HG03469 (cell line): ENCODE measurements around the gene KRTAP3-2.
"Not testable (repeated sequence)": the region's sequence is repeated elsewhere in the genome, so short reads cannot be mapped to it uniquely, and the experiment has no call there.

Experiments used
- ATAC-seq: cut with Tn5 transposase; IDR thresholded peaks from one replicate; pipeline ENCODE4 v1.9.1; 2021; ENCODE audit warnings: mild to moderate bottlenecking, moderate library complexity, moderate number of reproducible peaks; ENCODE audit not compliant: unreplicated experiment

Gene KRTAP3-2

GRCh38 chr17:40999563-40999962, at the start of gene KRTAP3-2:
Gene KRTAP3-2, minus strand, starts transcription at chr17:40999906. Its CDS starts 53 bp downstream, at chr17:40999853.
- ATAC-seq, result not testable (repeated sequence)

GRCh38 chr17:41049110-41049509, 49.4 kb upstream of the KRTAP3-2 start:
- ATAC-seq, result no peak

GRCh38 chr17:41048441-41048840, 48.7 kb upstream of the KRTAP3-2 start:
- ATAC-seq, result no peak

DNA sequence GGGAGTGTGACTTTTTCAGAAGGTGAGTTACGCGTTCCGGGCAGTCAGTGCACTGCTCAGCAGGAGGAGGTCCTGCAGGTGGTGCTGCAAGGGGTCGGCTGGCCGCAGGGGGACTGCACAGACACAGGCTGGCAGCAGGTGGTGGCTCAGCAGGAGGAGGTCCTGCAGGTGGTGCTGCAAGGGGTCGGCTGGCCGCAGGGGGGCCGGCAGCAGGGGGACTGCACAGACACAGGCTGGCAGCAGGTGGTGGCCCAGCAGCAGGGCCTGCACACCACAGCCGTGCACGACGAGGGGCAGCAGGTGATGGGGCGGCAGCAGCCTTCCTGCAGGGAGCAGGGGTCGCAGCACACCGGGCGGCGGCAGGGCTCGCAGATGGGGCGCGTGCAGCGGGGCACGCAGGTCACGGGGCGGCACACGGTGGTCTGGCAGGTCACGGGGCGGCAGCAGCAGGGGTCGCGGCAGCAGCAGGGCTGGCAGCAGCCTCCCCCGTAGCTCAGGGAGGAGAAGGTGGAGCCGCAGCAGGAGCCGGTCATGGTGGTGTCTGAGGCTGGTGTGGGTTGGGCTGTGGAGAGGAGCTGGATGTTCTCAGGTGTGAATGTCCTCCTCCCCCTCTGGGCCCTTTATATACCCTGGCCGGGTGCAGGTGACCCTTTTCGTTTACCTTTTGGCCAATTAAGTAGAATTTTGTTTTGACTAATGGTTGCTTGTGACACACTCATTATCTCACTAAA, 47.2 kb upstream of the KRTAP3-2 start, which contains the start of gene KRTAP2-1:
Gene KRTAP2-1, minus strand, starts transcription at position 582 of the 731 bp plus-strand sequence. Its CDS starts 49 bp downstream, at position 533.
- ATAC-seq, result not testable (repeated sequence)

DNA sequence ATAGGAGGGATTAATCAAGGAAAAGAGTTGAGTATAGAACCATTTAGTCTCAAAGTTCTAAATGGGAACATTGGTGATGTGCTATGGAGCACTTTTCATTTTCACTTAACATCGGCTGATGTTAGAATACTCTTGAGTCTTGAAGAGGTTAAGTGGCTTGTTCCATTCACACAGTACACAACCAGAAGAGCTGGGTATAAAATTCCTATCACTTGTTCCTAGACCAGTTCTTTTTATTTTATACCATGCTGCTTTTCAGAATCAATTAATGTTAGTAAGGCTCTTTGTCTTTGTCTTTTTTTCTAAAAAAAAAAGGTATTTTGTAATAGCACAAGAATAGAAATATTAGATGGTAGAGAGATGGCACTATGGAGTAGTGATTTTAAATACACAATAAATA, 43.2 kb upstream of the KRTAP3-2 start:
- ATAC-seq, result no peak

DNA sequence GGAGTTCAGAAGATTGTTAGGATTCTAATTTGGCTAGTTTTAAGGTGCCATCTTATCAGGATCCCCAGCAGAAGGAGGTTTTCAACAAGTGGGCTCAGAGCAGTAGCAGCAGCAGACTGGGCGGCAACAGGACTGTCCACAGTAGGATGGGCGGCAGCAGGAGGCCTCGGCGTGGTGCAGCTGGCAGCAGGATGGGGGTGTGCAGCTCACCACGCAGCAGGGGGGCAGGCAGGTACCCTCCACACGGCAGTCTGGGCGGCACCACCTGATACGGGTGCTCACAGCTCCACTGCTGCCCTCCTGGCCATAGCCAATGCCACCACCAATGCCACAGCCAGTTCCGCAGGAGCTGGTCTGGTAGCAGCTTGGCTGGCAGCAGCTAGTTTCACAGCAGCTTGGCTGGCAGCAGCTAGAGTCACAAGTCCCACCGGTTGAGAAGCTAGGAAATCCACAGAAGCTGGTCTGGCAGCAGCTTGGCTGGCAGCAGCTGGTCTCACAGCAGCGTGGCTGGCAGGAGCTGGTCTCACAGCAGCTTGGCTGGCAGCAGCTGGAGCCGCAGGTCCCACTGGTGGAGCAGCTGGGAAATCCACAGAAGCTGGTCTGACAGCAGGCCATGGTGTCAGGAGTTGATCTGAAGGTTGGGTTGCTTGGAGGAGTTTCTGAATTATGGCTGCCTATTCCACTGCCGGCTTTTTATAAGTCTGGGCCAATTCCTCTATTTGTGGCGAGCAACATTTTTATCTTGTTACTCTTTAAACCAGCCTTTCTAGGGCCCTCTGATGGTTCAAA, 41.3 kb upstream of the KRTAP3-2 start, which contains the start of gene KRTAP1-1:
Gene KRTAP1-1, minus strand, starts transcription at position 668 of the 789 bp plus-strand sequence. Its CDS starts 53 bp downstream, at position 615.
- ATAC-seq, result not testable (repeated sequence)

DNA sequence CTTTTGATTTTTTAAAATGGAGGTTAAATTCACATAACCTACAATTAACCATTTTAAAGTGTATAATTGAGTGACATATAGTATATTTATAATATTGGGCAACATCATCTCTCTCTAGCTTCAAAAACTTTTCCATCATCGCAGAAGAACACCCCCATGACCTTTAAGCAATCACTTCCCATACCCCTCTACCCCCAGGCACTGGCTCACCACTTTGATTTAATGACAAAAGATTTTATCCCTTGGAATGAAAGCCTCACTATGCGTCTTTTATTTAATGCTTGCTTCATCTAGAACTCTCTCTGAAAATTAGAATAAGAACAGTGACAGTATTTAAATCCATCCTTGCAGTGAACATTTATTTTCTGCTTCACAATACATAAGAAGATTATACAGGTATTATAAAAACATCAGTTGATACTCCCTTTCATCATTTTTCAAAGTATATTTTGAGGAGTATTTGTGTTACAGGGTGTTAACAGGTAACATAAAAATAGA, 38.2 kb upstream of the KRTAP3-2 start:
- no peak for ATAC-seq

DNA sequence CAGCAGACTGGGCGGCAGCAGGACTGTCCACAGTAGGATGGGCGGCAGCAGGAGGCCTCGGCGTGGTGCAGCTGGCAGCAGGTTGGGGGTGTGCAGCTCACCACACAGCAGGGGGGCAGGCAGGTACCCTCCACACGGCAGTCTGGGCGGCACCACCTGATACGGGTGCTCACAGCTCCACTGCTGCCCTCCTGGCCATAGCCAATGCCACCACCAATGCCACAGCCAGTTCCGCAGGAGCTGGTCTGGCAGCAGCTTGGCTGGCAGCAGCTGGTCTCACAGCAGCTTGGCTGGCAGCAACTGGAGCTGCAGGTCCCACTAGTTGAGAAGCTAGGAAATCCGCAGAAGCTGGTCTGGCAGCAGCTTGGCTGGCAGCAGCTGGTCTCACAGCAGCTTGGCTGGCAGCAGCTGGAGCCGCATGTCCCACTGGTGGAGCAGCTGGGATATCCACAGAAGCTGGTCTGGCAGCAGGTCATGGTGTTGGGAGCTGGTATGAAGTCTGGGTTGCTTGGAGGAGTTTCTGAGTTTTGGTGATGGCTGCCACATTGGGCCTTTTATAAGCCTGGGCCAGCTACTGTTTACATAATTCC, 34.7 kb upstream of the KRTAP3-2 start, which contains the start of gene KRTAP1-3:
Gene KRTAP1-3, minus strand, starts transcription at position 529 of the 590 bp plus-strand sequence. Its CDS starts 53 bp downstream, at position 476.
- ATAC-seq, result not testable (repeated sequence)

- ATAC-seq, result no peak
Observed at GRCh38 chr17:41029633-41030245, 30.0 kb upstream of the KRTAP3-2 start, which contains the start of gene KRTAP1-4. Gene KRTAP1-4, minus strand, starts transcription at chr17:41030195. Its CDS starts 117 bp downstream, at chr17:41030078.

- no peak for ATAC-seq
Observed at GRCh38 chr17:41026715-41027471, 27.2 kb upstream of the KRTAP3-2 start, which contains the start of gene KRTAP1-5. Gene KRTAP1-5, minus strand, starts transcription at chr17:41027208. Its CDS starts 53 bp downstream, at chr17:41027155.

DNA sequence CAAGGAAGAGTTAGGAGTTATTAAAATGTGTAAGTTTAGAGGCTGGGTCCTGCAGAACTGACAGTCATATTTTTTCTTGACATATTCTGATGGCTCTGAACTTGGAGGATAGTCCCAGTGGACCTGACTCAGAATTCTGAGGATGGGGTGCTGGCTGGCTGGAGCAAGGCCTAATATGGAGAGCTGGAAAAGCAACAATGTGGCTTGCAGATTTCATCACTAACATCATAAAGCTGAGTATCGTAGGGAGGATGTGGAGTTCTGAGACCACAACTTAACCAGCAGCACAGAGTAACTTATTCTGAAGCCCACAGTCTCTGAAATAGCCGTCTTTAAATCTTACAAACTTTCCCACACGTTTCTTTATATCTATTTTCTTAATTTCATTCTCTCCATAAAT, 25.0 kb upstream of the KRTAP3-2 start:
- ATAC-seq, result no peak

DNA sequence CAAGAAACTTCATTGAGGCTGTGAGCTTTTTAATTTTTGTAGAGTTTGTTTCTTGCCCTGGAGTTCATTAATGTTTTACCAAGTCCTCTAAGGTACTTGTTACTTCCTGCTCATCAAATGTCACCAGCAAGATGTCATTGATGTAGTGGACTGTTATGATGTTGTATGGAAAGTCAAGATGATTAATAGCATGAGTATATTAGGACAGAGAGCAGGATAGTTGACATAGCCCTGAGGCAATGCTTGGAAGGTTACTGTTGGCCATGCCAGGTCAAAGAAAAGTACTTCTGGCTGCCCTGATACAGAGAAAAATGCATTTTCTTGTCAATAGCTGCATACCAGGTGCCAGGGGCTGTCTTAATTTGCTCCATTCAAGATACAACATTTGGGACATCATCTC, 20.6 kb upstream of the KRTAP3-2 start:
- no peak for ATAC-seq

DNA sequence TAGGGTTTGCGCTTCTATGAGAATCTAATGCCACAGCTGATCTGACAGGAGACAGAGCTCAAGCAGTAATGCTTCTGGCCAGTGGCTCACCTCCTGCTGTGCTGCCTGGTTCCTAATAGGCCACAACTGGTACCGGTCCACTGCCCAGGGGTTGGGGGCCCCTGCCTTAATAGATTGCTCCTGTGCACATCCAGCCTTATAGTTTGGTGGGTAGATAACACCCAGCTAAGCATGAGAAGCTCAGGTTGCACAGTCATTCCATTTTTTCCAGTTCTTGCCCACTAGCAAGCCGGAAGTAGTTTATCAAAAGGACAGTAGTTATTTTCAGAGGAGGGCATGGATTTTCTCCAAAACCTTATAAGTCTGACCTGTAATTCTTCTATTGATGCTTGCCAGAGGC, 19.7 kb upstream of the KRTAP3-2 start:
- ATAC-seq, result no peak

DNA sequence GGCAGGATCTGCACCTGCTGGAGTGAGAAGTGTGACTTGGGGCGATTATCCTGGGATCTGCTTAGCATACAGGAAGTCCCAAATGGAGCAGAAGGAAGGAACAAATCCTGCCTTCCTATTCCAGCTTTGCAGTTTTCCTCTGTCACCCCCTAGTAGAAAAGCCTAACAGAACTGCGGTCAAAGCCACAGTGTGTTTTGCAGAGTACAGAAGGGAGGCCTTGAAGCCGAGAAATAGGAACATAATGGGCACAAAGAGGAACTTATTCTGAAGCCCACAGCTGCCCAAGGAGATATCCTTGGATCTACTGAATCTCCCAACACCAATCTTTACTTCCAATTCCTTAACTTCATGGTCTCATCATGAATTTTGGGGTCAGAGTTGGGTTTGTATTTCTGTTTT, 18.8 kb upstream of the KRTAP3-2 start:
- ATAC-seq, result no peak

GRCh38 chr17:41016578-41017215, 17.0 kb upstream of the KRTAP3-2 start:
- ATAC-seq, result no peak

- ATAC-seq, result no peak
Observed at GRCh38 chr17:41015454-41015853, 15.7 kb upstream of the KRTAP3-2 start.

DNA sequence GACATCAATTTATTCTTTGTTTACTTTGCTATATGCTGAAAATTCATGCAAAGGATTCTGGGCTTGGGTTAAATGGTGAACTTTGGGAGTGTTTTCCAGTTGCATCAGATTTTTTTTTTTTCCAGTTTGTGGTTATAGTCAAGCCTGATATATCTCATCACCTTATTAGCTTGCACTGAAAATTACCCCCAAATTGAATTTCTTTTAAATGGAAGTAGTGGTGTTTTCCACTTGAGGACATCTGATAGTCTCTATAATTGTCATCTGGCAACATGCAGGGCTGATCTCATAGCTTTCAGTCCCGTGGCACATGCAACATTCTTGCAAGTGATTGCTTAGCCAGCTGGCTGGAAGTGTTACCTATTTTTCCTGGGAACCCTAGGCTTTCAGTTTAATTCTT, 13.9 kb upstream of the KRTAP3-2 start:
- ATAC-seq, result no peak

GRCh38 chr17:41013181-41013580, 13.5 kb upstream of the KRTAP3-2 start:
- no peak for ATAC-seq
